HG03108 (cell line): ENCODE data around the gene LILRB4.
"Not testable (repeated sequence)": the region's sequence is repeated elsewhere in the genome, so short reads cannot be mapped to it uniquely, and the experiment has no call there.

Experiments used
- ATAC-seq: cut with Tn5 transposase; IDR thresholded peaks from one replicate; pipeline ENCODE4 v1.9.1; 2021; ENCODE audit warnings: moderate library complexity; ENCODE audit not compliant: unreplicated experiment

LILRB4 gene

GRCh38 chr19:54662730-54663129 is at the start of gene LILRB4:
LILRB4 (plus strand) TSS chr19:54662985; CDS start chr19:54663034, 49 bp downstream.
- ATAC-seq: no peak

DNA sequence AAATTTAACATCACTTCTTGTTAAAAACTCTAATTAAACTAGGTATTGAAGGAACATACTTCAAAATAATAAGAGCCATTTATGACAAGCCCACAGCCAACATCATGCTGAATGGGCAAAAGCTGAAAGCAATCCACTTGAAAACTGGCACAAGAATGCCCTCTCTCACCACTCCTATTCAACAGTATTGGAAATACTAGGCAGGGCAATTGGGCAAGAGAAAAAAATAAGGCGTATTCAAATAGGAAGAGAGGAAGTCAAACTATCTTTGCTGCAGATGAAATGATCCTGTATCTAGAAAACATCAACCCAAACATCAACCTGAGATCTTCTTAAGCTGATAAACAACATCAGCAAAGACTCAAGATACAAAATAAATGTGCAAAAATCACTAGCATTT is 48.1 kb upstream of the LILRB4 start:
- no peak for ATAC-seq

DNA sequence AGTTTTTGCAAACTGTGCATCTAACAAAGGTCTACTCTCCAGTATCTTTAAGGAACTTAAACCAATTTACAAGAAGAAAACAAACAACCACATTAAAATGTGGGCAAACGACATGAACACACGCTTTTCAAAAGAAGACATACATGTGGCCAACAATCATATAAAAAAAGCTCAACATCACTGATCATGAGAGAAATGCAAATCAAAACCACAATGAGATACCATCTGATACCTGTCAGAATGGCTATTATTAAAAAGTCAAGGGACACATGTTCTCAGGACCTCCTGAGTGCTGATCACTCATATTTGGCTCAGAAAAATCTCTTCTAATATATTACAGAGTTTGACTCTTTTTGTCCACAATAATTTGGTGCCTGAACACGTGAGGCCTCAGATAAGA is 46.7 kb upstream of the LILRB4 start:
- no peak for ATAC-seq

- ATAC-seq: peak; percentile 80
These were observed 45.8 kb upstream of the LILRB4 start for GRCh38 chr19:54616821-54617560.

- no peak for ATAC-seq
These were observed 42.3 kb upstream of the LILRB4 start for GRCh38 chr19:54620464-54620863.

GRCh38 chr19:54622431-54622830 is 40.4 kb upstream of the LILRB4 start:
- ATAC-seq: no peak

GRCh38 chr19:54624234-54624633 is 38.6 kb upstream of the LILRB4 start:
- peak; percentile 13 for ATAC-seq

- ATAC-seq: peak; percentile 41
These were observed 37.7 kb upstream of the LILRB4 start for GRCh38 chr19:54624934-54625730.

DNA sequence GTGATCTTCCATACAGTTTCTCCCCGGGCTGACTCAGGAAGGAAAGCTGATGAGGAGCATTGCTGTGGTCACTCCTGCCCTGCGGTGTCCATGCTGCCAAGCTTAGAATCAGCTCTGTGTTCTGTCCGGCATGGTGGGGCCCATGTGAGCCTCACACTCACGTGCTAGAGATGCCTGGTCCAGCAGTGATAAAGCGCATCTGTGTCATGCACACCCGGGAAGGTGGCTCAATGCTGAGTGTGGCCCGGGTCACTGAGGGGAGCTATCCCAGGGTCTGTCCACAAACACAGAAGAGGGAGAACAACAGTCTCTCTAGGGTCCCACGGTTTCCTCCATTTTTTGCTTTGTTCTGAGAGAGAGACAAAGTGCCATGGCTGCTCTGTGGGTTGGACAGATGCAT is 36.0 kb upstream of the LILRB4 start:
- no peak for ATAC-seq

DNA sequence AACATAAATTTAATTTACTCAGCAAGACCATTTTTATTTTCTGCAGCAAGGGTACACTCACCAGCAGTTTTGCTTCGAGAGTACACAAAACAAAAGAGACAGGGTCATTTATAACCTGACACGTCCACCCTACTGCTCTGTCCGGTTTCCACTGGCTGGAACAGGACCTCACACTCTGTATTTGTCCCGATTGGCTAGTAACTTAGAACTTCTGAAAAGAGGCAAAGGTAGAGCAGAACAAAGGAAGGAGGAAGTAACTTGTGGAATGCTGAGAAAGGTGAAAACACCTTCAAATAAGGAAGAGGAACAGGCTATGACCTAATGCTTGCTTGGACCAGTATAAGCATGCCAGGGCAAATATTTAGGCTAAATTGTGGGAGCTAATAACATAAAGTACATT is 34.9 kb upstream of the LILRB4 start:
- ATAC-seq: not testable (repeated sequence)

GRCh38 chr19:54630262-54630661 is 32.5 kb upstream of the LILRB4 start, which contains the start of gene LILRB1:
LILRB1 (plus strand) TSS chr19:54630484; CDS start chr19:54631074, 590 bp downstream.
- not testable (repeated sequence) for ATAC-seq

- ATAC-seq: no peak
These were observed 32.0 kb upstream of the LILRB4 start for GRCh38 chr19:54630782-54631181.

GRCh38 chr19:54631489-54632337 is 31.1 kb upstream of the LILRB4 start:
- not testable (repeated sequence) for ATAC-seq

- not testable (repeated sequence) for ATAC-seq
These were observed 30.3 kb upstream of the LILRB4 start for GRCh38 chr19:54632517-54632916.

- ATAC-seq: no peak
These were observed 29.4 kb upstream of the LILRB4 start for GRCh38 chr19:54633401-54633800.

DNA sequence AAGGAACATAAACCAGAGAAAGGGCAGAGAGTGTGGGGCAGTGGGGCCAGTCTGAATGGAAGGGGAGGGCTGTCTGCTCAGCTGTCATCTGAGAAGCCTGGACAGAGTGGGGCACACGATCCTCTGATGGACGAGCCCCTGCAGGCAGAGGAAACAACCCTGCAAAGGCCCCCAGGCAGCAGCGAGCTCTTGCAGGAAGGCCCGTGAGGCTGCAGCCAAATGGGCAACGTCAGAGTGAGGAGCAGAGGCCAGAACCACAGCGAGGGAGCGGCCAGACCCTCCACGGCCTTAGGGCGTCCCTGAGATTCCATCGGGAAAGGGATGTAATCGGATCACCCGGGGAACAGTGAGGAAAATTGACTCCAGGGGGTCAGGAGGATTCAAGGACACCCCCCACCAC is 26.7 kb upstream of the LILRB4 start:
- not testable (repeated sequence) for ATAC-seq

DNA sequence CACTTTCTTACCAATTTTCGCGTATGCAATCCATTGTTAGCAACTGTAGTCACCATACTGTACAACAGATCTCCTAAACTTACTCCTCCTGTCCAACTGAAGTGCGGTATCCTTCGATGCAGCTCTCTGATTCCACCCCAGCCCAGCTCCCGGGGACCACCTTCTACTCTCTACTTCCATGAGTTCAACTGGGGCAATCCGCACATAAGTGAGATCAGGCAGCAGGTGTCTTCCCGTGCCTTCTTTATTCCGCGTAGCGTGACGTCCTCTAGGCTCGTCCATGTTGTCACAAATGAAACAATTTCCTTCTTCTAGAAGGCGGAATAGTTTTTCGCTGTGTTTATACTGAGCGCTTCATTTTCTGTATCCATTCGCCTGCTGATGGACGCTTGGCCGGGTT is 24.1 kb upstream of the LILRB4 start:
- no peak for ATAC-seq

DNA sequence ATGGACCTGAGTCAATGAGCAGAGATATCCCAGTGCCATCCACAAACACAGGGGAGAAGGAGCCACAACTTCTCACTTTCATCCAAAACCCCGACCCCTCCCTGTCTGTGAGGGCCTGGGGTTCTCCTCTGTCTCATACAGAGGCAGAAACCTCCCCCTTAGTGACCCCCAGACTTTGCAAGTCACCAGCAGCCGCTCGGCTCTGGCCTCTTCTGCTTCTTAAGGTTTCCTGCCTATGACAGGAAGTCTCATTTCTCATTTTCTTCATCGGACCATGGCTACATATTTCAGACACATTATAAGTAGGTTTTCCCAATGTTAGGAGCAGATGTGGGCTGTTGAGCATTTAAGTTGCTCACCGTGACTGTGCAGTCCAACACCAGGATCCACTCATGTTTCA is 19.8 kb upstream of the LILRB4 start:
- not testable (repeated sequence) for ATAC-seq

DNA sequence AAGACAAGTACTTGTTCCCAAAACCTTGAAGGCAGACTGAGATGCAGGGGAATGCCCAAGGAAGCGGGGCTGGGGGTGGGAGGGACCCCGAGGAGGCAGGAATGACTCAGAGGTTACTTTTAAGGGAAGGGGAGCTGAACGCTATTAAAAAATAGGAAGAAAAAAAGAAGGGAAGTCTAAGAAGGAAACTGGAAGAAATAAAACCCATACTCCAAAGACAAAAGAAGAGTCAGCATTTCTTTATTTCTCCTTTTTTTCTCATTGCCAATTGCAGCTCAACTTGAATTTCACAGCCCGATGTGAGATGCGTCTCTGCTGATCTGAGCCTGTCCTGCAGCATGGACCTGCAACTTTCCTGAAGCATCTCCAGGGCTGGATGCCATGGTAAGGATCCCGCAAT is 19.2 kb upstream of the LILRB4 start:
- ATAC-seq: not testable (repeated sequence)

GRCh38 chr19:54644056-54644455 is 18.7 kb upstream of the LILRB4 start:
- no peak for ATAC-seq

DNA sequence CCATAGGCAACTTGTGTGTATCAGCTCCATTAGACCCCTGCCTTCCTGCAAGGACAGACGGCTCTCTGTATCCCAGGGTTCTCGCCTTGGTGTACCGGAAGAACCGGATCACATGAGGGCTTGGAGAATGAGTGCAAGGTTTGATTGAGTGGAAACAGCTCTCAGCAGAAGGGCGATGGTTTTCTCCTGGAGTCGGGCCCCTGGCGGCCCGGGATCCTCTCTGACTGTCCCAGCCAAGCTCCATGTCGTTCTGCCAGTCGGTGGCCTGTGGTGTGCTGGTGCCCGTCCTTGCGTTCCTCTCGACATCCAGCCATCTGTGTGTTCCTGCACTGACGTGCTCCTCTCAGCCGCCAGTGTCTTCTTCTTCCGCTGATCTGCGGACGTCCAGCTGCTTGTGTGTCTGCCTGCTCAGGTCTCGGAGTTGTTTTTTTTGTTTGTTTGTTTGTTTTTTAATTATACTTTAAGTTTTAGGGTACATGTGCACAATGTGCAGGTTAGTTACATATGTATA is 16.4 kb upstream of the LILRB4 start:
- no peak for ATAC-seq
